Measurements from ENCODE around the gene TIA1.

DNA sequence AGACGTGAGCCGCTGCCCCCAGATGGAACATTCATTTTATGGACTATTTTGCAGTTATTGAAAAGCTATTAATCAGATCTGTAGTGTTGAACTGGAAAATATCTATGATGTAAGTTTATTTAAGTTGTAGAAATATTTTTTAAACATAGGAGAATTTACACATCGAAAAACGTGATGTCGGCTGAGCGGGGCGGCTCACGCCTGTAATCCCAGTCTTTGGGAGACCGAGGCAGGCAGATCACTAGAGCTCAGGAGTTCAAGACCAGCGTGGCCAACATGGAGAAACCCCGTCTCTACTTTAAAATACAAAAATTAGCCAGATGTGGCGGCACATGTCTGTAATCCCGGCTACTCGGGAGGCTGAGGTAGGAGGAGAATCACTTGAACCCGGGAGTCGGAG, 2.0 kb upstream of the TIA1 start:
- no peak for TF ChIP-seq POLR2A (IDR thresholded peaks at IDR 0.05)
- TF ChIP-seq, protein P1, sequence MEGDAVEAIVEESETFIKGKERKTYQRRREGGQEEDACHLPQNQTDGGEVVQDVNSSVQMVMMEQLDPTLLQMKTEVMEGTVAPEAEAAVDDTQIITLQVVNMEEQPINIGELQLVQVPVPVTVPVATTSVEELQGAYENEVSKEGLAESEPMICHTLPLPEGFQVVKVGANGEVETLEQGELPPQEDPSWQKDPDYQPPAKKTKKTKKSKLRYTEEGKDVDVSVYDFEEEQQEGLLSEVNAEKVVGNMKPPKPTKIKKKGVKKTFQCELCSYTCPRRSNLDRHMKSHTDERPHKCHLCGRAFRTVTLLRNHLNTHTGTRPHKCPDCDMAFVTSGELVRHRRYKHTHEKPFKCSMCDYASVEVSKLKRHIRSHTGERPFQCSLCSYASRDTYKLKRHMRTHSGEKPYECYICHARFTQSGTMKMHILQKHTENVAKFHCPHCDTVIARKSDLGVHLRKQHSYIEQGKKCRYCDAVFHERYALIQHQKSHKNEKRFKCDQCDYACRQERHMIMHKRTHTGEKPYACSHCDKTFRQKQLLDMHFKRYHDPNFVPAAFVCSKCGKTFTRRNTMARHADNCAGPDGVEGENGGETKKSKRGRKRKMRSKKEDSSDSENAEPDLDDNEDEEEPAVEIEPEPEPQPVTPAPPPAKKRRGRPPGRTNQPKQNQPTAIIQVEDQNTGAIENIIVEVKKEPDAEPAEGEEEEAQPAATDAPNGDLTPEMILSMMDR (IDR thresholded peaks at IDR 0.05), result no peak
